HUES6 (cell line): ENCODE results near the gene ZBTB12.
"Not testable (repeated sequence)": the region's sequence is repeated elsewhere in the genome, so short reads cannot be mapped to it uniquely, and the experiment has no call there.

Source experiments
- H3K27ac ChIP-seq: 2 replicates; pipeline ENCODE4 v1.7.0; 2013; ENCODE audit warnings: low read depth, mild to moderate bottlenecking, low read length, inconsistent platforms
- H3K27me3 ChIP-seq: 2 replicates; pipeline ENCODE4 v1.6.1; 2013; ENCODE audit warnings: low read length; ENCODE audit not compliant: control insufficient read depth, insufficient read depth
- H3K36me3 ChIP-seq: 2 replicates; pipeline ENCODE4 v1.6.1; 2013; ENCODE audit warnings: low read length; ENCODE audit not compliant: control insufficient read depth, insufficient read depth
- H3K4me1 ChIP-seq: 2 replicates; pipeline ENCODE4 v1.6.1; 2013; ENCODE audit warnings: low read length; ENCODE audit not compliant: control insufficient read depth, insufficient read depth
- H3K4me3 ChIP-seq: 2 replicates; pipeline ENCODE4 v1.5.1; 2013; ENCODE audit warnings: low read depth, low read length
- H3K9ac ChIP-seq: one replicate; pipeline ENCODE4 v1.6.1; 2013; ENCODE audit warnings: mild to moderate bottlenecking, low read length
- H3K9me3 ChIP-seq: 2 replicates; pipeline ENCODE4 v1.6.1; 2013; ENCODE audit warnings: low read depth, low read length; ENCODE audit not compliant: control insufficient read depth, insufficient read depth

Gene ZBTB12

DNA sequence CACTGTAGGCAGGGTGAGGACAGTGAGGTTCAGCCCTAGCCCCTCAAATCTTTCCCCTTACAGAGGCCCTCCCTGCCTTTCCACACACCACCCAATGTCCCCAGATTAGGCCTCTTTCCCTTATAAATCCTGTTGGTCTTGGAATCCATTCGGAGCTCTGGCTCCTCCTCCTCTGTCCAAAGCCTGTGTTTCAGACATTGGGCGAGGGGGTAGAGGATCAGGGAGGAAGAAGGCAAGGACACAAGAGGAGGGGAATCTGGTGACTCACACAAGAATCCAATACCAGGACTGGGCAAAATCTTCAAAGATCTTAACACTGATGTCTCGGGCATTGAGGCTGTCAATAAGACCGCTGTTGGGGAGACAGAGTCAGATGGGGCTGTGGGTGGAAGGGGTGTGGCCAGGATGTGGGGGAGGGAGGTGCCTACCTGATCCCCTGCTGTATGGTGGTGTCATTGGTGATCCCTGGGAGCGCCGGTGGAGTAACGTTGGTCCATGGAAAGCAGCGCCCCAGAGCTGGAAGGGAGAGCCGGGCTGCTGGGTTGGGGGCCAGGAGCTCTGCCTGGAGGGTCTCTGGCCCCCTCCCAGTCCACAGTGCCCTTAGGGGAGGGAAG is 30.7 kb downstream of the ZBTB12 start:
- Histone ChIP-seq H3K36me3 (no peaks in the 10 kb centered on the region), H3K27me3 (no peaks in the 10 kb centered on the region), H3K9me3 (no peaks in the 10 kb centered on the region), H3K4me3 (no peak overlapping the region), H3K27ac (no peak overlapping the region), H3K4me1 (peaks cover 16% of the 10 kb centered on the region), H3K9ac (no peak overlapping the region)

DNA sequence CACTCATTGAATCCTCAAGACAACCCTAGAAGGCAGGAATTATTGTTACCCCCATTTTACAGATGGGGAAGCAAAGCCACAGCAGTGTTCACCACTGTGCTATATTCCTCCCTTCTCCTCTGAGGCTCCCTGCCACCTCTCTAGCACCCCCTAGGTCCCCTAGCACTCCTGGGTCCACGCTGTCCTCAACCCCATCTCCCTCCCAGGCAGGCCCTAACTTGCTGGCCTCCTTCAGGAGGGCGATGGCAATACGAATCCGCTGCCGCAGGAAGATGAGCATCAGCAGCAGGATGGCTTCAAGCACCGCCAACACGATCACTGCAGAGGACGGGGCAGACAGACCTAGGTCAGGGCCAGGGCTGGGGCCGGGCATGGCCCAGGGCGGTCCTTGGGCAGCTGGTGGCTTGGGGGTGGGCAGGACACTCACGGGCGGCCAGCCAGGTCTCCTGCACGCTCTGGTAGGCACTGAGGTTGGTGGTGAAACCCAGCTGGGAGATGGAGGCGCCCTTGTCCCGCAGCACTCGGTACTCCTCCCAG is 31.4 kb downstream of the ZBTB12 start:
- no peaks in the 10 kb centered on the region for H3K27me3 ChIP-seq
- no peaks in the 10 kb centered on the region for H3K9me3 ChIP-seq
- H3K4me3 ChIP-seq: no peak overlapping the region
- peaks cover 16% of the 10 kb centered on the region for H3K4me1 ChIP-seq
- H3K9ac ChIP-seq: no peak overlapping the region
- no peaks in the 10 kb centered on the region for H3K36me3 ChIP-seq
- H3K27ac ChIP-seq: no peak overlapping the region

DNA sequence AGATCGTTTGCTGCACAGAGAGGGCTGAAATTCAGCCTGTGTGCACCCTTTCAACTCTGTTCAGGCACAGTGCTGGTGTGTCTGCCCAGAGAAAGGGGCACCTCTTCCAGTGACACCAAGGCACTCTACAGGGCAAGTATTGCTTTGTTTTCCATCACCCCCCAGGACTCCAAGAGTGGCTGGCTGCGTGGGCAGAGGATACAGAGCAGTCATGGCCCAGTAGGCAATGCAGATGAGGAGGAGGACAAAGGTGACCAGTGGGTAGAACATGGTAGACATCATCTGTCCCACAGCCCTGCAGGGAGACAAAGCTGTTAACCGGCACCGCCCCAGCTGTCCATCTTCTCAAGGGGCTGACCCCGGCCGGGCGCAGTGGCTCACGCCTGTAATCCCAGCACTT is 32.5 kb downstream of the ZBTB12 start:
- Histone ChIP-seq H3K27me3 (no peaks in the 10 kb centered on the region), H3K27ac (no peak overlapping the region), H3K4me1 (peaks cover 16% of the 10 kb centered on the region), H3K9ac (no peak overlapping the region), H3K4me3 (no peak overlapping the region), H3K9me3 (no peaks in the 10 kb centered on the region), H3K36me3 (no peaks in the 10 kb centered on the region)

DNA sequence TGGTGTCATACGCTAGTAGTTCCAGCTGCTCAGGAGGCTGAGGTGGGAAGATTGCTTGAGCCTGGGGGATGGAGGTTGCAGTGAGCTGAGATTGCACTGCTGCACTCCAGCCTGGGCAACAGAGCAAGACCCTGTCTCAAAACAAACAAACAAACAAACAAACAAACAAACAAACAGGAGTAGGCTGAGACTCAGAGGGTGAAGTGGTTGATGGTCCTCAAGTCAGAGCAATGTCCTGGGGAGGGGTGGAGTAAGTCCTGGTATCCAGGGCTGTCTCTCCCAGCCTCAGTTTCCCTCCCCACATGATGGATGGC is 33.3 kb downstream of the ZBTB12 start:
- not testable (repeated sequence) for H3K27ac ChIP-seq, H3K4me3 ChIP-seq, H3K36me3 ChIP-seq, H3K9ac ChIP-seq, H3K27me3 ChIP-seq, H3K9me3 ChIP-seq
- peaks cover 16% of the 10 kb centered on the region for H3K4me1 ChIP-seq

DNA sequence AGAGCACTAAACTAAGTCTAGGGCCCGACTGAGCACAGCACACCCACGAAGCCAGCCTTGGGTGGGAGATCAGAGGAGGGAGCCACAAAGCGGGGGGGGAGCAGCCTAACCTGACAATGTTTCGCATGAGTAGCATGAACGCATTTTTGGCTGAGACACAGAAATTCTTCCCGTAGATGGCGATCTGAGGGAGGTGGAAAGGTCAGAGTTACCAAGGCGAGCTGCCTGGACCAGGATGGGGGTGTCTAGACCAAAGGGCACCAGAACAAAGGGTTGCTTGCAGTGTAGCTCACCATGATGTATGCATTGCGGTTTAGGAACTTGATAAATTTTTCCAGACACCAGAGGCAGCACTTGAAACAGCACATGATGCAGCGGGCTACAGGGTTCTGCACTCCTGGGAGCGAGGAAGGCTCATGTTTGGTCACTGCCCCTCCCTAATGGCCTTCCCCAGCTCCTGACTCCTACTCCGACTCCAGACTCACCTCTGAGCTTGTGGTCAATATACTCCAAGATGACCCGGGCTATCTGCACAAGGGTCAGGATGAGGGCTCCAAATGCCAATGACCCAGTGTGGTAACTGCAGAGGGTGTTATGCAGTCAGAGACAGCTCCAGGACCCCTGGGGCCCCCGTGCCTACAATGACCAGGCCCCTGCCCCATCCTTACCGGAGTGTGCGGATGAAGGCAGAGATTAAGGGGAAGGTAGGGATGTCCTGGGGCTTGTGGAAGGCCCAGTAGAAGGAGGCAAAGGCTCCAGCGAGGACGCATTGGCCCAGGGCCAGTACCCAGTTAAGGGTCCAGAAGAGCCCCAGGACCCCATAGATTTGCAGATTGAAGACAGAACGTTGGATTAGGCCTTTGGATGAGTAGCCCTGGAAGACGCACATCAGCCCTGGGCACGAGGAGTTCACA is 36.4 kb downstream of the ZBTB12 start:
- peaks cover 7% of the 10 kb centered on the region for H3K4me1 ChIP-seq
- peaks cover 7% of the 10 kb centered on the region for H3K36me3 ChIP-seq
- no peak overlapping the region for H3K9ac ChIP-seq
- no peak overlapping the region for H3K4me3 ChIP-seq
- H3K9me3 ChIP-seq: no peaks in the 10 kb centered on the region
- no peaks in the 10 kb centered on the region for H3K27me3 ChIP-seq
- no peak overlapping the region for H3K27ac ChIP-seq

DNA sequence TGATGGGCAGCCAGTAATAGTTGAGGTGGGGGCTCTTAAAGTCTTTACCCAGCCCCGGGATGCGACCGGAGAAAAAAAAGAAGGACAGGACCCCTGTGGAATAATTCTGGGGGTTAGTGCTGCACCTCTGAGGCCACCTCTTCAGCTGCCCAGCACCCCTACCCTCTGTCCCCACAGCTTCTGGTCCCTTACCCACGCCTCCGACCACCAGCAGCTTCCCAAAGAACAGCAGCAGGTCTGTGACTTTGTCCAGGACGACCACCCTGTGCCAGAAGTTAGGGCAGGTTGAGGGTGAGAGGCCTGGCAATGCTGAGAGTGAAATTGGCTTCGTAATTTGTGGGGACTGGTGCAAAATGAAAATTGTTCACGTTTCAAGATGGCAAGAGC is 37.1 kb downstream of the ZBTB12 start:
- Histone ChIP-seq H3K9ac (no peak overlapping the region), H3K27me3 (no peaks in the 10 kb centered on the region), H3K27ac (no peak overlapping the region), H3K36me3 (peaks cover 13% of the 10 kb centered on the region), H3K4me1 (peaks cover 6% of the 10 kb centered on the region), H3K4me3 (no peak overlapping the region), H3K9me3 (no peaks in the 10 kb centered on the region)

DNA sequence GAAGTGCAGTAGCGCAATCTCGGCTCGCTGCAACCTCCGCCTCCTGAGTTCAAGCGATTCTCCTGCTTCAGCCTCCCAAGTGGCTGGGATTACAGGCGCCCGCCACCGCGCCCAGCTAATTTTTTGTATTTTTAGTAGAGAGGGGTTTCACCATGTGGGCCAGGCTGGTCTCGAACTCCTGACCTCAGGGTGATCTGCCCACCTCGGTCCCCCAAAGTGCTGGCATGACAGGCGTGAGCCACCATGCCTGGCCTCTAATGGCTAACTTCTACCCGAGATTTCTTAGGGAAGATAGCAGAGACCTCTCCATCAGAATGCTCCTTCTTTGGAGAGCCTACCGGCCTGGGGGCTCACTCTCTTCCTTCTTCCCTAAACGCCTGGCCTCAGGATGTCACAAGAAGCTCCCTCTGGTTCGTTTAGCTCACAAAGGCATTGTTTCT is 37.7 kb downstream of the ZBTB12 start:
- not testable (repeated sequence) for H3K4me1 ChIP-seq, H3K9me3 ChIP-seq, H3K27ac ChIP-seq, H3K27me3 ChIP-seq
- H3K4me3 ChIP-seq: peak overlapping the region; percentile 84
- peaks cover 20% of the 10 kb centered on the region for H3K36me3 ChIP-seq
- H3K9ac ChIP-seq: peak overlapping the region; percentile 53

DNA sequence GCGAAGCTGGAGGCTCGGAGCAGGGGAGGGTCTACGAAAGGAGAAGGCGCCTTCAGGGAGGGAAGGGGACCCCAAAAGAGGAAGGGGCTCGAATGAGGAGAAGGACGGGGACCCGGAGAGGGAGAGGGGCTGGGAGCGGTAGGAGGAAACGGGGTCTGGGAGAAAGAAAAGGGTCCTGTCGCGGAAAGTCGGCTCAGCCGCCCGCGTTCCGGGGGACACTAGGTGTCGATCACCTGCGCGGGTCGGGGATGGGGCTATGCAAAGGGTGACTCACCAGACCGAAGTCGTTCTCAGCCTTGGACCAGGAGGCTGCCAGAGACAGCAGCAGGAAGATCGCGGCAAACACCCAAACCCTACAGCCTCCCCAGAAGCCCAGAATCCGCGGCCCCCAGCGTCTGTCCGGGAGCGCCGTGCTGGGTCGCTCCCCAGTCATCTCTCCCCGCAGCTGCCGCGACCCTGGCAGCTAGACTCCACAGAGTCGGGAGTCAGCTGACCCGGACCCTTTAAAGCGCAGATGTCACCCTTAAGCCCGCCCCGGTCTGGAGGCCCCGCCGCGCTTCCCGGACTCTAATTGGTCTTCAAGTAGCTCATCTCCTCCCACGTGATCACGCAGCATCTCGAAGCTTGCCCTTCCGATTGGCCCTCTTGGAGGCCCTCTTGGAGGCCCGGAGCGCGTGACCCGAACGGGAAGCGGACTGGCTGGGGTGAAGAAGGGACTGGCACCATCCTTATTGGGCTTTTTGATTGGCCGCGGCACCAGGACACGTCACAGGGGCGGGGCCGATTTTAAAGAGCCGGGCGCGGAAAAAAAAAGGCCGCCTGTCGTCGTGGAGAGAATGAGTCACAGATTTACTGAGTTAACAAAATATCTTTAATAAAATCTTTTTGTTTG is 39.3 kb downstream of the ZBTB12 start, which contains the start of gene NEU1:
Gene NEU1, minus strand, starts transcription at position 478 of the 892 bp plus-strand sequence. Its CDS starts 45 bp downstream, at position 433.
- Histone ChIP-seq H3K36me3 (peaks cover 27% of the 10 kb centered on the region), H3K4me3 (peak within 1 kb of the TSS; percentile 93), H3K4me1 (peaks cover 3% of the 10 kb centered on the region; the same call in 1 of the 2 replicates), H3K27ac (peak within 1 kb of the TSS; percentile 80; the same call in 1 of the 2 replicates), H3K9me3 (no peaks in the 10 kb centered on the region), H3K27me3 (no peaks in the 10 kb centered on the region), H3K9ac (peak within 1 kb of the TSS; percentile 85)

DNA sequence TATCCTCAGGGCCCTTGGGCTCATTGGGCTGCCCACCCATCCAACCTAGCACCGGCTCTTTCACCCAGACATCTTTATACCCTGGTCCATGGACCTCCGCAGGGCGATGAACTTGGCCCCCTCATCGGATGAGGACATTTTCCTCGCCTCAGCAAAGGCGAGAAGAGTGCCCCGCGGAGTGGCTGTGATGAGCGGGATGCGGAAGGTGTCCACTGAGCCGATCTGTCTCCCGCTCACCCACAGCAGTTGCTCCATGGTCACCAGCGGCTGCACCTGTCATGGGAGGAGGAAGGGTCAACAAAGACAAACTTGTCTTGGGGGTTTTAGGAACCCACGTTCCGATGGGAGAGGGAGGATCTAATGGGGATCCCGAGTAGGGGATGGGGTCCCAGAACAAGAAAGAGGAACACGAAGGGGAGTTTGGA is 40.0 kb downstream of the ZBTB12 start:
- Histone ChIP-seq H3K9me3 (no peaks in the 10 kb centered on the region), H3K4me1 (peaks cover 3% of the 10 kb centered on the region; the same call in 1 of the 2 replicates), H3K36me3 (peaks cover 30% of the 10 kb centered on the region), H3K9ac (peak overlapping the region; percentile 85), H3K27me3 (no peaks in the 10 kb centered on the region), H3K27ac (no peak overlapping the region), H3K4me3 (peak overlapping the region; percentile 93)

DNA sequence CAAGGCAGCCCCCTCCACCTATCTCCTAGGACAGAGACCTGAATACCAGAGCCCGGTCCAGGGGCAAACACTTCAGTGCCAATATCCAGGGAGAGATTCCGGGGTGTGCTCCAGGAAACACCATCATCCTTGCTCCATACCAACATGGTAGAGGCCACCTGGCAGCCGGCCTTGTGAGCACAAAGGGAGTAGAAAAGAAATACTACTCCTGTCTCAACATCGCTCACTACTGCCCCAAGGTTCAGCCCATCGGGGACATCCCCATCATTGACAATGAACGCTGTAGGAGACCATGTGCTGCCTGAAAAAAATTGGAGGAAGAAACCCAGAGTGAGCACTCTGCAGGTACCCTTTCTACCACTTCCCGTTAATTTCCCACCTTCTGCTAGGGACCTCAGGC is 40.7 kb downstream of the ZBTB12 start:
- peaks cover 30% of the 10 kb centered on the region for H3K36me3 ChIP-seq
- H3K9me3 ChIP-seq: no peaks in the 10 kb centered on the region
- H3K9ac ChIP-seq: no peak overlapping the region
- H3K4me3 ChIP-seq: no peak overlapping the region
- H3K27ac ChIP-seq: no peak overlapping the region
- peaks cover 3% of the 10 kb centered on the region; the same call in 1 of the 2 replicates for H3K4me1 ChIP-seq
- no peaks in the 10 kb centered on the region for H3K27me3 ChIP-seq
